Mesenchymal stem cell (in vitro differentiated cells and primary cell): ENCODE measurements around the gene CNKSR2.

Experiments
- DNase-seq: peaks from one replicate; pipeline ENCODE4 v3.0.0-alpha.2; 2013
- H2AFZ ChIP-seq: one replicate; pipeline ENCODE4 v1.6.1; 2013; ENCODE audit warnings: low read depth, mild to moderate bottlenecking, control low read depth, inconsistent platforms, low read length, moderate library complexity
- H2AK5ac ChIP-seq: 2 replicates; pipeline ENCODE4 v1.6.1; 2013; ENCODE audit warnings: low read length, moderate library complexity, mild to moderate bottlenecking, inconsistent platforms; ENCODE audit not compliant: severe bottlenecking
- H2BK120ac ChIP-seq: one replicate; pipeline ENCODE4 v1.6.1; 2013; ENCODE audit warnings: low read depth, mild to moderate bottlenecking, inconsistent platforms, low read length, moderate library complexity
- H2BK12ac ChIP-seq, 2 experiments: one replicate each; pipeline ENCODE4 v1.6.1; 2013; ENCODE audit warnings: inconsistent platforms in 2 of 2, low read length in 2 of 2, mild to moderate bottlenecking in 2 of 2, moderate library complexity in 2 of 2, control low read depth in 1 of 2
- H2BK15ac ChIP-seq: one replicate; pipeline ENCODE4 v1.6.1; 2013; ENCODE audit warnings: mild to moderate bottlenecking, low read depth, inconsistent platforms; ENCODE audit not compliant: poor library complexity, severe bottlenecking
- H2BK5ac ChIP-seq: 2 replicates; pipeline ENCODE4 v1.6.1; 2013; ENCODE audit warnings: low read depth, mild to moderate bottlenecking, low read length, control low read depth, inconsistent platforms; ENCODE audit not compliant: poor library complexity, severe bottlenecking
- H3K14ac ChIP-seq, 2 experiments: one replicate each; pipeline ENCODE4 v1.6.1; 2013; ENCODE audit warnings: inconsistent platforms in 2 of 2, low read length in 2 of 2, control low read depth in 1 of 2, mild to moderate bottlenecking in 1 of 2, moderate library complexity in 1 of 2
- H3K18ac ChIP-seq, 2 experiments: one replicate each; pipeline ENCODE4 v1.6.1; 2013; ENCODE audit warnings: inconsistent platforms in 2 of 2, low read length in 2 of 2, control low read depth in 1 of 2, low read depth in 1 of 2, mild to moderate bottlenecking in 1 of 2
- H3K23ac ChIP-seq, 2 experiments: one replicate each; pipeline ENCODE4 v1.6.1; 2013; ENCODE audit warnings: inconsistent platforms in 2 of 2, low read length in 2 of 2, mild to moderate bottlenecking in 2 of 2, moderate library complexity in 2 of 2, control low read depth in 1 of 2
- H3K27ac ChIP-seq: 2 replicates; pipeline ENCODE4 v1.5.1; 2013; ENCODE audit warnings: mild to moderate bottlenecking, moderate library complexity, low read length, control low read depth, inconsistent platforms; ENCODE audit not compliant: poor library complexity, severe bottlenecking
- H3K27me3 ChIP-seq, 2 experiments: 2 replicates each; pipeline versions ENCODE4 v1.6.1 to v1.7.0; 2013; ENCODE audit warnings: low read length in 2 of 2, mild to moderate bottlenecking in 2 of 2, moderate library complexity in 2 of 2, control low read depth in 1 of 2, inconsistent platforms in 1 of 2; ENCODE audit not compliant: control insufficient read depth in 1 of 2, insufficient read depth in 1 of 2
- H3K36me3 ChIP-seq, 2 experiments: 2 replicates each; pipeline versions ENCODE4 v1.6.1 to v1.7.0; 2013; ENCODE audit warnings: low read length in 2 of 2, control low read depth in 1 of 2, inconsistent platforms in 1 of 2, low read depth in 1 of 2, mild to moderate bottlenecking in 1 of 2; ENCODE audit not compliant: insufficient read depth in 2 of 2, control insufficient read depth in 1 of 2
- H3K4ac ChIP-seq, 2 experiments: one replicate each; pipeline ENCODE4 v1.6.1; 2013; ENCODE audit warnings: inconsistent platforms in 2 of 2, low read length in 2 of 2, mild to moderate bottlenecking in 2 of 2, moderate library complexity in 2 of 2, control low read depth in 1 of 2, low read depth in 1 of 2
- H3K4me1 ChIP-seq: 2 replicates; pipeline ENCODE4 v1.6.1; 2013; ENCODE audit warnings: low read depth, low read length, control low read depth; ENCODE audit not compliant: control insufficient read depth, insufficient read depth
- H3K4me2 ChIP-seq: 2 replicates; pipeline ENCODE4 v1.6.1; 2013; ENCODE audit warnings: low read length, mild to moderate bottlenecking, inconsistent platforms; ENCODE audit not compliant: poor library complexity, severe bottlenecking
- H3K4me3 ChIP-seq, 2 experiments: 2 replicates each; pipeline versions ENCODE4 v1.5.1 to v1.7.0; 2013; ENCODE audit warnings: low read length in 2 of 2, mild to moderate bottlenecking in 2 of 2, control low read depth in 1 of 2, low read depth in 1 of 2; ENCODE audit not compliant: insufficient read depth in 1 of 2
- H3K79me1 ChIP-seq: replicated peaks from 2 replicates; pipeline ENCODE4 v1.6.1; 2013; ENCODE audit warnings: mild to moderate bottlenecking, control low read depth, low read length, inconsistent platforms; ENCODE audit not compliant: poor library complexity, severe bottlenecking
- H3K9ac ChIP-seq: 2 replicates; pipeline ENCODE4 v1.7.0; 2013; ENCODE audit warnings: mild to moderate bottlenecking, low read length, moderate library complexity
- H3K9me3 ChIP-seq: 2 replicates; pipeline ENCODE4 v1.7.0; 2013; ENCODE audit warnings: mild to moderate bottlenecking, low read length; ENCODE audit not compliant: control insufficient read depth
- H4K8ac ChIP-seq: one replicate; pipeline ENCODE4 v1.6.1; 2013; ENCODE audit warnings: inconsistent platforms, mild to moderate bottlenecking, low read length, moderate library complexity
- H4K91ac ChIP-seq: one replicate; pipeline ENCODE4 v1.6.1; 2013; ENCODE audit warnings: mild to moderate bottlenecking, low read length, inconsistent platforms
- whole genome bisulfite sequencing: methylation state at CpG from one replicate; pipeline ENCODE4 v1.1.7; 2013; ENCODE audit warnings: mixed read lengths; 5-methylcytosine and 5-hydroxymethylcytosine counted together

Gene CNKSR2

GRCh38 chrX:21661316-21661715, 287.1 kb downstream of the CNKSR2 start:
- no peak overlapping the region for H2AK5ac ChIP-seq
- H3K14ac ChIP-seq: no peak overlapping the region
- no peak for DNase-seq
- WGBS: 92% methylated on average over 2 of the region's 6 CpGs
- no peaks in the 10 kb centered on the region for H3K4me1 ChIP-seq
- no peak overlapping the region for H3K23ac ChIP-seq
- H4K91ac ChIP-seq: no peak overlapping the region
- no peak overlapping the region for H2BK5ac ChIP-seq
- H4K8ac ChIP-seq: no peak overlapping the region
- H2AFZ ChIP-seq: no peak overlapping the region
- H2BK120ac ChIP-seq: no peak overlapping the region
- no peaks in the 10 kb centered on the region for H3K36me3 ChIP-seq
- H3K4me3 ChIP-seq: no peak overlapping the region
- H3K27me3 ChIP-seq: peaks cover 0 to 33% of the 10 kb centered on the region in 2 experiments
- no peak overlapping the region for H3K4ac ChIP-seq
- no peak overlapping the region for H3K4me2 ChIP-seq
- H3K27ac ChIP-seq: no peak overlapping the region
- no peak overlapping the region for H3K18ac ChIP-seq
- H2BK12ac ChIP-seq: no peak overlapping the region
- H3K9ac ChIP-seq: no peak overlapping the region
- no peaks in the 10 kb centered on the region for H3K9me3 ChIP-seq
- H3K79me1 ChIP-seq: no peaks in the 10 kb centered on the region
- no peak overlapping the region for H2BK15ac ChIP-seq

- Histone ChIP-seq H3K4me1 (no peaks in the 10 kb centered on the region), H2BK12ac (no peak overlapping the region), H3K23ac (no peak overlapping the region), H3K79me1 (no peaks in the 10 kb centered on the region), H2BK5ac (no peak overlapping the region), H3K27ac (no peak overlapping the region), H3K4me2 (no peak overlapping the region), H2AFZ (no peak overlapping the region), H2AK5ac (no peak overlapping the region), H3K36me3 (no peaks in the 10 kb centered on the region), H3K4me3 (no peak overlapping the region), H4K91ac (no peak overlapping the region), H3K9ac (no peak overlapping the region), H3K14ac (no peak overlapping the region), H3K27me3 (peaks cover 0 to 33% of the 10 kb centered on the region in 2 experiments), H4K8ac (no peak overlapping the region), H2BK15ac (no peak overlapping the region), H2BK120ac (no peak overlapping the region), H3K9me3 (no peaks in the 10 kb centered on the region), H3K18ac (no peak overlapping the region), H3K4ac (no peak overlapping the region)
- DNase-seq: no peak
- 91% methylated on average over 1 of the region's 4 CpGs for WGBS
These were observed 288.5 kb downstream of the CNKSR2 start for GRCh38 chrX:21662761-21663160.

- Histone ChIP-seq H3K4me3 (no peak overlapping the region), H2BK5ac (no peak overlapping the region), H2BK15ac (no peak overlapping the region), H3K36me3 (no peaks in the 10 kb centered on the region), H3K4me1 (no peaks in the 10 kb centered on the region), H3K27ac (no peak overlapping the region), H2AK5ac (no peak overlapping the region), H3K9ac (no peak overlapping the region), H3K27me3 (peaks cover 0 to 24% of the 10 kb centered on the region in 2 experiments), H3K79me1 (no peaks in the 10 kb centered on the region), H2BK120ac (no peak overlapping the region), H4K91ac (no peak overlapping the region), H3K18ac (no peak overlapping the region), H3K4me2 (no peak overlapping the region), H3K9me3 (no peaks in the 10 kb centered on the region), H3K23ac (no peak overlapping the region), H3K4ac (no peak overlapping the region), H2BK12ac (no peak overlapping the region), H3K14ac (no peak overlapping the region), H2AFZ (no peak overlapping the region), H4K8ac (no peak overlapping the region)
- DNase-seq: no peak
- 79% methylated on average over 3 of the region's 4 CpGs for WGBS
These were observed 292.0 kb downstream of the CNKSR2 start for GRCh38 chrX:21666252-21666651.

- WGBS: 79% methylated on average over 3 of the region's 4 CpGs
- no peak overlapping the region for H2BK120ac ChIP-seq
- H3K14ac ChIP-seq: no peak overlapping the region
- H3K27me3 ChIP-seq: peaks cover 0 to 24% of the 10 kb centered on the region in 2 experiments
- H4K91ac ChIP-seq: no peak overlapping the region
- H3K4me3 ChIP-seq: no peak overlapping the region
- no peak overlapping the region for H2AFZ ChIP-seq
- no peak overlapping the region for H2BK5ac ChIP-seq
- no peaks in the 10 kb centered on the region for H3K36me3 ChIP-seq
- no peak overlapping the region for H3K4me2 ChIP-seq
- no peak overlapping the region for H3K23ac ChIP-seq
- H3K18ac ChIP-seq: no peak overlapping the region
- H2BK15ac ChIP-seq: no peak overlapping the region
- no peak overlapping the region for H4K8ac ChIP-seq
- H3K79me1 ChIP-seq: no peaks in the 10 kb centered on the region
- H2AK5ac ChIP-seq: no peak overlapping the region
- no peak overlapping the region for H3K27ac ChIP-seq
- no peak overlapping the region for H2BK12ac ChIP-seq
- no peak overlapping the region for H3K4ac ChIP-seq
- no peaks in the 10 kb centered on the region for H3K9me3 ChIP-seq
- H3K9ac ChIP-seq: no peak overlapping the region
- DNase-seq: no peak
- no peaks in the 10 kb centered on the region for H3K4me1 ChIP-seq
These were observed 292.5 kb downstream of the CNKSR2 start for GRCh38 chrX:21666679-21667078.
